ENCODE results near the gene ABTB2.

DNA sequence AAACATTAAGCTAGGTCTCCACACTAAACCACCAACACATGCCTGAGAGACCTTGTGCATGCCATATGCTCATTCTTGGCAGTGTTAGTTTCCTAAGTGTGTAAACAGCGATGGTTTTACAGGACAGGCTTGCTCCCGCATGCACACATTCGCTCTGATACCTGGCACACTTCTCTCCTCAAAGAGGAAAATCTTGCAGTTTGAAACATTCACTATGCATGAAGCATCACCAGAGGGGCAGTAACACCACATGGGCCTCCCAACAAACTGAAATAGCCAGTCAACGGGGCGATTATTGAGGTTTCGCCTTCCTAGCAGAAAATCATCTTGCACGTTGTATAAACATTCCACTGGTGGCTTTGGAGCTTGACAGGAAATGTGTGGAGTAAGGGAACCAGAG lies 52.6 kb downstream of the ABTB2 start:
- TF ChIP-seq, protein P1, sequence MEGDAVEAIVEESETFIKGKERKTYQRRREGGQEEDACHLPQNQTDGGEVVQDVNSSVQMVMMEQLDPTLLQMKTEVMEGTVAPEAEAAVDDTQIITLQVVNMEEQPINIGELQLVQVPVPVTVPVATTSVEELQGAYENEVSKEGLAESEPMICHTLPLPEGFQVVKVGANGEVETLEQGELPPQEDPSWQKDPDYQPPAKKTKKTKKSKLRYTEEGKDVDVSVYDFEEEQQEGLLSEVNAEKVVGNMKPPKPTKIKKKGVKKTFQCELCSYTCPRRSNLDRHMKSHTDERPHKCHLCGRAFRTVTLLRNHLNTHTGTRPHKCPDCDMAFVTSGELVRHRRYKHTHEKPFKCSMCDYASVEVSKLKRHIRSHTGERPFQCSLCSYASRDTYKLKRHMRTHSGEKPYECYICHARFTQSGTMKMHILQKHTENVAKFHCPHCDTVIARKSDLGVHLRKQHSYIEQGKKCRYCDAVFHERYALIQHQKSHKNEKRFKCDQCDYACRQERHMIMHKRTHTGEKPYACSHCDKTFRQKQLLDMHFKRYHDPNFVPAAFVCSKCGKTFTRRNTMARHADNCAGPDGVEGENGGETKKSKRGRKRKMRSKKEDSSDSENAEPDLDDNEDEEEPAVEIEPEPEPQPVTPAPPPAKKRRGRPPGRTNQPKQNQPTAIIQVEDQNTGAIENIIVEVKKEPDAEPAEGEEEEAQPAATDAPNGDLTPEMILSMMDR (IDR thresholded peaks at IDR 0.05; ENCODE audit: poor library complexity, severe bottlenecking) = no peak
- no peak for TF ChIP-seq EZH2 (IDR thresholded peaks at IDR 0.05; ENCODE audit: borderline replicate concordance, insufficient read depth, low read length, poor library complexity, severe bottlenecking)

Data from neural cell (in vitro differentiated cells).